K562 (cell line): ENCODE data around the gene BCL10. TPM values are rescaled to one million over a fixed set of nuclear protein-coding genes. Genes with fewer than 3 reads are reported as not detected.

Experiments
- ATAC-seq: fragments of 200-7000 bp; cut with Tn5 transposase; 3 replicates; pipeline ENCODE4 v1.9.1; 2020; ENCODE audit warnings: moderate library complexity
- BruUV-seq: library from RNA; stranded (reverse); fragments of 400-500 nt; replicated peaks from 2 replicates; lab custom pipeline; 2021; lab: Mats Ljungman, UMichigan
- CTCF ChIA-PET: fragments of 300-600 bp; formaldehyde crosslinking; extraction: SDS; loops from one replicate; lab custom pipeline; 2021; ENCODE audit warnings: low intra/inter-chr PET ratio; lab: Yijun Ruan, JAX
- POLR2A ChIA-PET: fragments of 300-600, 350-650 bp; sonication (Branson Sonifier 250); formaldehyde crosslinking; extraction: SDS; loops from one replicate; lab custom pipeline; 2021; ENCODE audit warnings: antibody characterized with exemption, inconsistent platforms; lab: Yijun Ruan, JAX
- DNase-seq, 4 experiments: peaks; one replicate each; pipeline versions ENCODE4 v3.0.0 to v3.0.0-alpha.2; 2011 to 2018; ENCODE audit warnings: low spot score in 3 of 4, mixed read lengths in 3 of 4; ENCODE audit errors: extremely low read depth in 1 of 4
- FAIRE-seq: peaks from 2 replicates; lab custom pipeline; 2011; peaks lifted over from hg19 to GRCh38; lab: Jason Lieb, UNC
- H2AFZ ChIP-seq: 2 replicates; pipeline ENCODE4 v1.6.0; 2011; ENCODE audit warnings: low read depth, low read length, control low read depth, inconsistent platforms
- H3K27ac ChIP-seq: fragments of 200-600 bp; 3 replicates; pipeline ENCODE4 v1.8.0; 2011; ENCODE audit warnings: low read depth, mild to moderate bottlenecking, control low read depth, inconsistent platforms, low read length, moderate library complexity, mixed read lengths; ENCODE audit errors: extremely low read depth
- H3K27me3 ChIP-seq, 2 experiments: fragments of 300-600 bp in 1 of 2; 2 replicates in 1 of 2; 3 replicates in 1 of 2; pipeline versions ENCODE4 v1.6.0 to v1.8.0; 2011; ENCODE audit warnings: inconsistent platforms in 2 of 2, low read length in 2 of 2, mild to moderate bottlenecking in 1 of 2, mixed read lengths in 1 of 2, moderate library complexity in 1 of 2; ENCODE audit not compliant: control insufficient read depth in 2 of 2, insufficient read depth in 2 of 2
- H3K36me3 ChIP-seq: fragments of 300-600 bp; 3 replicates; pipeline ENCODE4 v1.8.0; 2011; ENCODE audit warnings: mild to moderate bottlenecking, low read length, inconsistent platforms; ENCODE audit not compliant: control insufficient read depth, insufficient read depth
- H3K4me1 ChIP-seq, 2 experiments: fragments of 200-600 bp in 1 of 2; replicated peaks in 1 of 2; 2 replicates in 1 of 2; 3 replicates in 1 of 2; pipeline versions ENCODE4 v1.5.1 to v1.8.0; 2011; ENCODE audit warnings: inconsistent platforms in 2 of 2, low read length in 2 of 2, mild to moderate bottlenecking in 1 of 2, mixed read lengths in 1 of 2, moderate library complexity in 1 of 2; ENCODE audit not compliant: control insufficient read depth in 2 of 2, insufficient read depth in 2 of 2
- H3K4me2 ChIP-seq: 2 replicates; pipeline ENCODE4 v1.6.1; 2011; ENCODE audit warnings: low read length, control low read depth, inconsistent platforms, mixed read lengths; ENCODE audit not compliant: insufficient read depth
- H3K4me3 ChIP-seq: fragments of 200-600 bp; sonication (generic), shearing (Covaris generic); 2 replicates; pipeline ENCODE4 v1.5.1; 2016; ENCODE audit warnings: control low read depth, inconsistent platforms
- H3K79me2 ChIP-seq: fragments of 200-600 bp; 3 replicates; pipeline ENCODE4 v1.8.0; 2011; ENCODE audit warnings: low read length, inconsistent platforms; ENCODE audit not compliant: control insufficient read depth, insufficient read depth
- H3K9ac ChIP-seq, 2 experiments: 2 replicates each; pipeline versions ENCODE4 v1.6.0 to v1.6.1; 2011; ENCODE audit warnings: low read depth in 2 of 2, low read length in 2 of 2, control low read depth in 1 of 2, inconsistent platforms in 1 of 2, mild to moderate bottlenecking in 1 of 2, mixed read lengths in 1 of 2; ENCODE audit not compliant: insufficient read depth in 1 of 2
- H3K9me1 ChIP-seq: one replicate; pipeline ENCODE4 v1.6.0; 2011; ENCODE audit warnings: inconsistent platforms, mild to moderate bottlenecking, low read length, moderate library complexity; ENCODE audit not compliant: control insufficient read depth, insufficient read depth
- H3K9me3 ChIP-seq: replicated peaks from 2 replicates; pipeline ENCODE4 v1.5.1; 2011; ENCODE audit warnings: low read depth, low read length, inconsistent platforms; ENCODE audit not compliant: control insufficient read depth, insufficient read depth
- H4K20me1 ChIP-seq: replicated peaks from 2 replicates; pipeline ENCODE4 v1.6.1; 2011; ENCODE audit warnings: low read length, inconsistent platforms, mixed read lengths; ENCODE audit not compliant: control insufficient read depth, insufficient read depth
- ARID3A ChIP-seq: IDR thresholded peaks from 2 replicates; pipeline ENCODE4 v1.6.1; 2012; ENCODE audit warnings: low read depth, low read length, improper control_type of control experiment, borderline replicate concordance
- CHCHD3 ChIP-seq: fragments of 250-450 bp; sonication (Bioruptor Pico); IDR thresholded peaks from 2 replicates; pipeline ENCODE4 v2.1.2; 2022; ENCODE audit warnings: mild to moderate bottlenecking
- DDX20 ChIP-seq: fragments of 450-650 bp; IDR thresholded peaks from 2 replicates; pipeline ENCODE4 v1.6.1; 2016; ENCODE audit warnings: missing genetic modification characterization, low read depth, mild to moderate bottlenecking, missing compliant biosample characterization, moderate library complexity
- GATA2 ChIP-seq: sonication (generic); formaldehyde crosslinking; IDR thresholded peaks from 2 replicates; pipeline ENCODE4 v1.4.0; 2020; ENCODE audit warnings: mild to moderate bottlenecking, missing genetic modification reagents
- HSF4 ChIP-seq: fragments of 250-450 bp; sonication (Bioruptor Pico); IDR thresholded peaks from 2 replicates; pipeline ENCODE4 v2.1.2; 2022; ENCODE audit warnings: mild to moderate bottlenecking, moderate library complexity, borderline replicate concordance
- KDM1A ChIP-seq, 2 experiments: fragments of 450-650 bp; IDR thresholded peaks; 2 replicates each; pipeline ENCODE4 v1.6.1; 2016; ENCODE audit warnings: mild to moderate bottlenecking in 2 of 2
- MYNN ChIP-seq, 2 experiments: sonication (generic); formaldehyde crosslinking in 1 of 2; IDR thresholded peaks; 2 replicates each; pipeline versions ENCODE4 v1.5.0 to v1.6.1; 2016 to 2020; ENCODE audit warnings: antibody characterized with exemption in 1 of 2, missing genetic modification reagents in 1 of 2
- NCOA4 ChIP-seq: fragments of 450-650 bp; IDR thresholded peaks from 2 replicates; pipeline ENCODE4 v1.6.1; 2018; ENCODE audit warnings: mild to moderate bottlenecking; ENCODE audit not compliant: partially characterized antibody
- NFXL1 ChIP-seq: fragments of 450-650 bp; formaldehyde crosslinking; IDR thresholded peaks from 2 replicates; pipeline ENCODE4 v1.4.0; 2021; ENCODE audit warnings: mild to moderate bottlenecking
- TARDBP ChIP-seq: fragments of 450-650 bp; IDR thresholded peaks from 2 replicates; pipeline ENCODE4 v1.6.1; 2016
- TGIF2 ChIP-seq: sonication (generic); formaldehyde crosslinking; IDR thresholded peaks from 2 replicates; pipeline ENCODE4 v1.8.1; 2022; ENCODE audit warnings: mild to moderate bottlenecking, missing genetic modification reagents, moderate library complexity
- THAP12 ChIP-seq: fragments of 250-450 bp; sonication (Bioruptor Pico); IDR thresholded peaks from 2 replicates; pipeline ENCODE4 v1.9.0; 2021; ENCODE audit warnings: mild to moderate bottlenecking, inconsistent platforms
- THRAP3 ChIP-seq: fragments of 450-650 bp; IDR thresholded peaks from 2 replicates; pipeline ENCODE4 v1.6.1; 2016; ENCODE audit warnings: mild to moderate bottlenecking, inconsistent platforms, borderline replicate concordance
- ZBTB2 ChIP-seq: fragments of 450-650 bp; IDR thresholded peaks from 2 replicates; pipeline ENCODE4 v1.6.1; 2016; ENCODE audit warnings: antibody characterized with exemption
- ZBTB7A ChIP-seq: IDR thresholded peaks from 2 replicates; pipeline ENCODE4 v1.6.1; 2011; ENCODE audit warnings: low read depth, mild to moderate bottlenecking, low read length, moderate library complexity, borderline replicate concordance; ENCODE audit not compliant: control insufficient read depth
- ZNF639 ChIP-seq, 2 experiments: fragments of 200-800 bp in 1 of 2; sonication (Bioruptor generic) in 1 of 2; sonication (generic) in 1 of 2; formaldehyde crosslinking in 1 of 2; IDR thresholded peaks in 1 of 2; conservative IDR thresholded peaks in 1 of 2; 2 replicates each; pipeline versions ENCODE4 v1.5.0 to v1.6.1; 2016 to 2020; ENCODE audit warnings: missing compliant biosample characterization in 1 of 2, missing genetic modification characterization in 1 of 2, missing genetic modification reagents in 1 of 2
- in situ Hi-C: fragments of 300-500 bp; cut with MboI; formaldehyde crosslinking; loops from 4 replicates; pipeline ENCODE4 v1.15.0; 2018; ENCODE audit warnings: inconsistent platforms, mixed read lengths
- intact Hi-C: fragments of 100-400 bp; cut with micrococcal nuclease; formaldehyde crosslinking; loops from 2 replicates; pipeline ENCODE4 v1.14.2; 2022
- polyA plus RNA-seq, 8 experiments: library from polyadenylated mRNA; depleted of rRNA in 4 of 8; stranded (reverse) in 5 of 8; unstranded in 3 of 8; fragments of >200 nt; fragmentation: Nextera tagmentation in 2 of 8; fragmentation: Illumina TruSeq in 1 of 8; extraction: Ambion mirVana in 2 of 8; extraction: Trizol in 1 of 8; gene quantifications; 2 replicates each; pipeline versions ENCODE4 v1.2.1 to v1.2.3, GENCODE V29; 2011 to 2014; ENCODE audit warnings: inconsistent platforms in 1 of 8, missing spikeins in 1 of 8
- total RNA-seq, 7 experiments: library from RNA; depleted of rRNA in 6 of 7; stranded (reverse); fragments of >200 nt in 6 of 7; fragmentation: Illumina TruSeq in 2 of 7; extraction: Trizol in 2 of 7; gene quantifications; 2 replicates each; pipeline versions ENCODE4 v1.2.1 to v1.2.3, GENCODE V29; 2011 to 2021; ENCODE audit warnings: low replicate concordance in 1 of 7

BCL10 gene
- total and polyA plus RNA-seq, 9 of the 15 experiments (the other 6 are each of a cell fraction or from before 2014, with no cell fraction given) = 8.0 to 19.4 (median 12.3) TPM

GRCh38 chr1:85243372-85243771 lies 33.1 kb downstream of the BCL10 start:
- no peaks in the 10 kb centered on the region for H4K20me1 ChIP-seq
- H3K4me2 ChIP-seq = no peak overlapping the region
- H3K9me1 ChIP-seq = no peaks in the 10 kb centered on the region
- H3K36me3 ChIP-seq = no peaks in the 10 kb centered on the region
- no peaks in the 10 kb centered on the region for H3K9me3 ChIP-seq
- intact Hi-C loops = loop anchor here (5.0 kb wide), 1 partner anchor 41 kb away; the partner anchor contains the start of gene SYDE2
- TF ChIP-seq KDM1A (IDR thresholded peaks at IDR 0.05) (no peak), THAP12 (CRISPR knock-in tag) (no peak), TGIF2 (CRISPR knock-in tag) (no peak), MYNN (IDR thresholded peaks at IDR 0.05) (no peak), MYNN (CRISPR knock-in tag; IDR thresholded peaks at IDR 0.05) (no peak), HSF4 (CRISPR knock-in tag) (no peak), NFXL1 (CRISPR knock-in tag) (no peak), ZBTB7A (no peak), ARID3A (no peak), CHCHD3 (no peak), DDX20 (tag) (no peak), NCOA4 (no peak), ZNF639 (CRISPR knock-in tag; conservative IDR thresholded peaks at IDR 0.05 in 1 of 2, IDR thresholded peaks at IDR 0.05 in 1 of 2) (no peak), THRAP3 (no peak), TARDBP (no peak), ZBTB2 (no peak), GATA2 (CRISPR knock-in tag) (no peak)
- H2AFZ ChIP-seq = peak overlapping the region; percentile 93
- H3K9ac ChIP-seq = no peak overlapping the region
- BruUV-seq = no TSS peak
- H3K4me3 ChIP-seq = no peak overlapping the region
- ChIA-PET CTCF (no interaction called here), POLR2A (interaction anchor here (1.0 to 2.5 kb wide), 2 partner anchors 10 to 33 kb away, joined by 3 to 13 read pairs; partner anchors contain the start of gene BCL10)
- in situ Hi-C loops = loop anchor here (5.0 kb wide), 1 partner anchor 121 kb away; no protein-coding TSS in a partner anchor
- H3K79me2 ChIP-seq = no peaks in the 10 kb centered on the region
- ATAC-seq (no peak), DNase-seq (no peak), FAIRE-seq (no peak)
- peaks cover 0 to 24% of the 10 kb centered on the region in 2 experiments; a peak in 4 of 5 replicates for H3K4me1 ChIP-seq
- no peaks in the 10 kb centered on the region for H3K27me3 ChIP-seq
- H3K27ac ChIP-seq = peak overlapping the region; percentile 14; the same call in 1 of the 3 replicates
